Caco-2 (cell line): ENCODE results near the gene KCNIP1. TPM values are rescaled to one million over a fixed set of nuclear protein-coding genes. Genes with fewer than 3 reads are reported as not detected.

Experiments
- BruUV-seq: library from RNA; stranded (reverse); fragments of 400-500 nt; replicated peaks from 2 replicates; lab custom pipeline; 2021; lab: Mats Ljungman, UMichigan
- CTCF ChIA-PET: fragments of 300-600 bp; sonication (Branson Sonifier 250); formaldehyde crosslinking; loops from one replicate; lab custom pipeline; 2022; ENCODE audit warnings: antibody characterized with exemption; lab: Charles Lee
- POLR2A ChIA-PET: fragments of 300-600 bp; sonication (Branson Sonifier 250); formaldehyde crosslinking; loops from one replicate; lab custom pipeline; 2022; ENCODE audit warnings: antibody characterized with exemption; lab: Charles Lee
- DNase-seq, 2 experiments: peaks; one replicate each; pipeline versions ENCODE4 v3.0.0 to v3.0.0-alpha.2; 2020 to 2022
- H3K27me3 ChIP-seq: replicated peaks from 2 replicates; pipeline ENCODE4 v1.6.0; 2011; ENCODE audit warnings: low read length; ENCODE audit not compliant: control insufficient read depth, insufficient read depth
- H3K36me3 ChIP-seq: 2 replicates; pipeline ENCODE4 v1.5.1; 2011; ENCODE audit warnings: low read length; ENCODE audit not compliant: control insufficient read depth, insufficient read depth
- H3K4me1 ChIP-seq: fragments of 250-450 bp; sonication (Bioruptor Pico); 2 replicates; pipeline ENCODE4 v1.5.1; 2020; ENCODE audit warnings: mild to moderate bottlenecking
- H3K4me3 ChIP-seq: 2 replicates; pipeline ENCODE4 v1.5.1; 2011; ENCODE audit warnings: low read depth, mild to moderate bottlenecking, control low read depth, low read length
- H3K9me3 ChIP-seq: fragments of 250-450 bp; sonication (Bioruptor Pico); 2 replicates; pipeline ENCODE4 v1.5.1; 2020; ENCODE audit warnings: mild to moderate bottlenecking, moderate library complexity
- H3K27ac Mint-ChIP-seq: one replicate; pipeline ENCODE4 v1.8.0; 2022; ENCODE audit warnings: mixed read lengths; ENCODE audit not compliant: unreplicated experiment
- H3K27me3 Mint-ChIP-seq: one replicate; pipeline ENCODE4 v1.8.0; 2022; ENCODE audit warnings: mixed read lengths; ENCODE audit not compliant: insufficient read depth, unreplicated experiment
- H3K36me3 Mint-ChIP-seq: one replicate; pipeline ENCODE4 v1.8.0; 2022; ENCODE audit warnings: mild to moderate bottlenecking, mixed read lengths; ENCODE audit not compliant: insufficient read depth, unreplicated experiment
- H3K4me1 Mint-ChIP-seq: one replicate; pipeline ENCODE4 v1.8.0; 2022; ENCODE audit warnings: low read depth, mixed read lengths; ENCODE audit not compliant: unreplicated experiment
- H3K4me3 Mint-ChIP-seq: one replicate; pipeline ENCODE4 v1.8.0; 2022; ENCODE audit warnings: mild to moderate bottlenecking, moderate library complexity, mixed read lengths; ENCODE audit not compliant: unreplicated experiment
- H3K9me3 Mint-ChIP-seq: one replicate; pipeline ENCODE4 v1.8.0; 2022; ENCODE audit warnings: mixed read lengths; ENCODE audit not compliant: unreplicated experiment
- CTCF ChIP-seq, 2 experiments: fragments of 200-600 bp in 1 of 2; IDR thresholded peaks; 1 replicate in 1 of 2; 2 replicates in 1 of 2; pipeline versions ENCODE4 v1.5.1 to v1.8.0; 2011 to 2022; ENCODE audit warnings: antibody characterized with exemption in 1 of 2, control low read depth in 1 of 2, inconsistent platforms in 1 of 2, low read depth in 1 of 2, low read length in 1 of 2, mild to moderate bottlenecking in 1 of 2, moderate library complexity in 1 of 2; ENCODE audit not compliant: insufficient read depth in 1 of 2, severe bottlenecking in 1 of 2, unreplicated experiment in 1 of 2
- intact Hi-C: fragments of 100-400 bp; cut with micrococcal nuclease; formaldehyde crosslinking; loops from one replicate; pipeline ENCODE4 v1.10.0; 2022; ENCODE audit not compliant: unreplicated experiment
- total RNA-seq: library from RNA; stranded (reverse); gene quantifications from 2 replicates; pipeline ENCODE4 v1.2.3, GENCODE V29; 2022

KCNIP1 gene
- total RNA-seq, 1 experiment from 2014 or later = not detected

GRCh38 chr5:170538096-170538465 lies 34.3 kb downstream of the KCNIP1 start:
- Histone ChIP-seq H3K4me1 (no peaks in the 10 kb centered on the region), H3K36me3 (no peaks in the 10 kb centered on the region), H3K4me3 (no peak overlapping the region), H3K27me3 (no peaks in the 10 kb centered on the region), H3K9me3 (no peaks in the 10 kb centered on the region)
- BruUV-seq = no TSS peak
- TF ChIP-seq CTCF (IDR thresholded peaks at IDR 0.05; ENCODE audit: insufficient read depth in 1 of 2, low read depth in 1 of 2, low read length in 1 of 2, severe bottlenecking in 1 of 2, unreplicated experiment in 1 of 2) = no peak
- peak in 1 of 2 experiments; percentile 33 for DNase-seq
- intact Hi-C loops = no loop called here
- H3K27me3 Mint-ChIP-seq = no peaks in the 10 kb centered on the region
- H3K4me3 Mint-ChIP-seq = no peak overlapping the region
- peak overlapping the region; percentile 12 for H3K27ac Mint-ChIP-seq
- ChIA-PET CTCF (no interaction called here), POLR2A (no interaction called here)
- no peaks in the 10 kb centered on the region for H3K9me3 Mint-ChIP-seq
- H3K36me3 Mint-ChIP-seq = no peaks in the 10 kb centered on the region
- peaks cover 15% of the 10 kb centered on the region for H3K4me1 Mint-ChIP-seq

- no peaks in the 10 kb centered on the region for H3K9me3 ChIP-seq
- POLR2A ChIA-PET = no interaction called here
- Mint-ChIP-seq H3K4me1 (peaks cover 22% of the 10 kb centered on the region), H3K4me3 (no peak overlapping the region), H3K27me3 (no peaks in the 10 kb centered on the region), H3K27ac (peak overlapping the region; percentile 16), H3K36me3 (no peaks in the 10 kb centered on the region), H3K9me3 (no peaks in the 10 kb centered on the region)
- no peak for TF ChIP-seq CTCF (IDR thresholded peaks at IDR 0.05; ENCODE audit: insufficient read depth in 1 of 2, low read depth in 1 of 2, low read length in 1 of 2, severe bottlenecking in 1 of 2, unreplicated experiment in 1 of 2)
- no peak overlapping the region for H3K4me3 ChIP-seq
- intact Hi-C loops = no loop called here
- no TSS peak for BruUV-seq
- CTCF ChIA-PET = no interaction called here
- no peak for DNase-seq
- no peaks in the 10 kb centered on the region for H3K27me3 ChIP-seq
- H3K4me1 ChIP-seq = peaks cover 6% of the 10 kb centered on the region; the same call in 1 of the 2 replicates
- no peaks in the 10 kb centered on the region for H3K36me3 ChIP-seq
Observed at GRCh38 chr5:170538696-170539586, 35.1 kb downstream of the KCNIP1 start.

GRCh38 chr5:170540271-170540670 lies 36.5 kb downstream of the KCNIP1 start:
- H3K36me3 Mint-ChIP-seq = no peaks in the 10 kb centered on the region
- H3K4me1 Mint-ChIP-seq = peaks cover 17% of the 10 kb centered on the region
- no peak overlapping the region for H3K27ac Mint-ChIP-seq
- no TSS peak for BruUV-seq
- no peak for TF ChIP-seq CTCF (IDR thresholded peaks at IDR 0.05; ENCODE audit: insufficient read depth in 1 of 2, low read depth in 1 of 2, low read length in 1 of 2, severe bottlenecking in 1 of 2, unreplicated experiment in 1 of 2)
- Histone ChIP-seq H3K36me3 (no peaks in the 10 kb centered on the region), H3K9me3 (peaks cover 11% of the 10 kb centered on the region), H3K4me3 (no peak overlapping the region), H3K4me1 (peaks cover 6% of the 10 kb centered on the region; the same call in 1 of the 2 replicates), H3K27me3 (no peaks in the 10 kb centered on the region)
- intact Hi-C loops = no loop called here
- ChIA-PET CTCF (no interaction called here), POLR2A (no interaction called here)
- no peak overlapping the region for H3K4me3 Mint-ChIP-seq
- H3K27me3 Mint-ChIP-seq = no peaks in the 10 kb centered on the region
- peaks cover 9% of the 10 kb centered on the region for H3K9me3 Mint-ChIP-seq
- DNase-seq = no peak
